ENCODE data around the gene MRPL49. TPM values are rescaled to one million over a fixed set of nuclear protein-coding genes. Genes with fewer than 3 reads are reported as not detected.

Gene MRPL49
- total and polyA plus RNA-seq, 2 donors (not counting 3 experiments of a cell fraction or from before 2014, with no cell fraction given), result 49.7 to 90.4 TPM

GRCh38 chr11:65160643-65161042 is 38.5 kb downstream of the MRPL49 start:
- Histone ChIP-seq H3K4me2 (ENCODE audit: insufficient read depth, low read length) (no peak overlapping the region), H3K9me1 (replicated peaks; ENCODE audit: control insufficient read depth, extremely low read depth, insufficient read depth, low read length) (no peaks in the 10 kb centered on the region), H3K27me3 (ENCODE audit: control insufficient read depth in 2 of 2, insufficient read depth in 2 of 2, low read length in 2 of 2) (no peaks in the 10 kb centered on the region), H3K36me3 (ENCODE audit: control insufficient read depth in 2 of 2, extremely low read depth in 1 of 2, insufficient read depth in 2 of 2, low read length in 2 of 2) (no peaks in the 10 kb centered on the region), H3K9me3 (replicated peaks; ENCODE audit: control insufficient read depth, insufficient read depth, low read length) (no peaks in the 10 kb centered on the region), H2AFZ (ENCODE audit: low read depth, low read length) (no peak overlapping the region), H4K20me1 (replicated peaks; ENCODE audit: control insufficient read depth, extremely low read depth, insufficient read depth, low read length) (no peaks in the 10 kb centered on the region), H3K9ac (replicated peaks; ENCODE audit: extremely low read depth, insufficient read depth, low read length) (no peak overlapping the region), H3K4me3 (replicated peaks in 1 of 3; ENCODE audit: insufficient read depth in 1 of 3, low read depth in 1 of 3, low read length in 3 of 3) (no peak overlapping the region), H3K27ac (ENCODE audit: insufficient read depth, low read depth, low read length) (no peak overlapping the region), H3K4me1 (ENCODE audit: control insufficient read depth, extremely low read depth, insufficient read depth, low read length) (no peaks in the 10 kb centered on the region), H3K79me2 (ENCODE audit: control insufficient read depth, insufficient read depth, low read length) (no peaks in the 10 kb centered on the region)
- no TSS peak for BruUV-seq (replicated peaks)
- TF ChIP-seq MAX (IDR thresholded peaks at IDR 0.05; ENCODE audit: insufficient read depth, insufficient read length), result no peak
- TF ChIP-seq GATA2 (IDR thresholded peaks at IDR 0.05; ENCODE audit: insufficient read depth, insufficient read length, low read depth, low read length), result no peak
- no peak for TF ChIP-seq JUN (IDR thresholded peaks at IDR 0.05; ENCODE audit: borderline replicate concordance, insufficient read depth, insufficient read length, low read depth)
- TF ChIP-seq MYC (IDR thresholded peaks at IDR 0.05; ENCODE audit: low read depth, low read length), result no peak
- TF ChIP-seq CTCF (IDR thresholded peaks at IDR 0.05; ENCODE audit: extremely low read depth in 1 of 2, insufficient read depth in 1 of 2, low read depth in 1 of 2, low read length in 2 of 2), result no peak
- no peak for TF ChIP-seq FOS (IDR thresholded peaks at IDR 0.05; ENCODE audit: borderline replicate concordance, insufficient read depth, low read length)
- no peak for TF ChIP-seq POLR2AphosphoS5 (IDR thresholded peaks at IDR 0.05; ENCODE audit: insufficient read depth, low read depth, low read length)
- TF ChIP-seq POLR2A (IDR thresholded peaks at IDR 0.05; ENCODE audit: low read depth, low read length), result no peak
- TF ChIP-seq EZH2 (IDR thresholded peaks at IDR 0.05; ENCODE audit: borderline replicate concordance, low read depth, low read length, severe bottlenecking), result no peak
- intact Hi-C loops (cut with micrococcal nuclease) (no loop called here), dilution Hi-C loops (cut with MboI; ENCODE audit: extremely low pct_ligation_motif_present, low sequenced_read_pairs) (no loop called here)
- ChIA-PET POLR2A (no interaction called here), CTCF (no interaction called here)
- no peak for DNase-seq (ENCODE audit: low read depth, low spot score)
- no peak for FAIRE-seq
